Measurements from ENCODE around the gene GPR132.
A peak's percentile ranks its signal among the peaks of the same experiment; 100 is the strongest.
"Not testable (repeated sequence)": the region's sequence is repeated elsewhere in the genome, so short reads cannot be mapped to it uniquely, and the experiment has no call there.

Gene GPR132

GRCh38 chr14:105090493-105091053 lies 25.3 kb upstream of the GPR132 start:
- DNase-seq = peak; percentile 47

GRCh38 chr14:105089746-105090492 lies 24.7 kb upstream of the GPR132 start:
- DNase-seq = no peak

GRCh38 chr14:105088812-105089745 lies 23.8 kb upstream of the GPR132 start:
- DNase-seq = peak; percentile 74

- peak; percentile 88 for DNase-seq
Observed at GRCh38 chr14:105087963-105088811, 23.0 kb upstream of the GPR132 start.

GRCh38 chr14:105087308-105087962 lies 22.2 kb upstream of the GPR132 start:
- peak; percentile 82 for DNase-seq

- peak; percentile 88 for DNase-seq
Observed at GRCh38 chr14:105086833-105087307, 21.6 kb upstream of the GPR132 start.

- no peak for DNase-seq
Observed at GRCh38 chr14:105085766-105086165, 20.5 kb upstream of the GPR132 start.

- DNase-seq = no peak
Observed at GRCh38 chr14:105084741-105085571, 19.7 kb upstream of the GPR132 start.

- DNase-seq = no peak
Observed at GRCh38 chr14:105083926-105084685, 18.9 kb upstream of the GPR132 start.

GRCh38 chr14:105082703-105083102 lies 17.5 kb upstream of the GPR132 start:
- DNase-seq = no peak

- not testable (repeated sequence) for DNase-seq
Observed at GRCh38 chr14:105081473-105081872, 16.2 kb upstream of the GPR132 start.

- DNase-seq = peak; percentile 32
Observed at GRCh38 chr14:105080161-105080560, 14.9 kb upstream of the GPR132 start.

- DNase-seq = no peak
Observed at GRCh38 chr14:105078294-105078693, 13.1 kb upstream of the GPR132 start.

- DNase-seq = no peak
Observed at GRCh38 chr14:105077649-105077995, 12.4 kb upstream of the GPR132 start.

- DNase-seq = no peak
Observed at GRCh38 chr14:105076805-105077648, 11.8 kb upstream of the GPR132 start.

- DNase-seq = no peak
Observed at GRCh38 chr14:105076296-105076804, 11.1 kb upstream of the GPR132 start.

- DNase-seq = peak; percentile 76
Observed at GRCh38 chr14:105075379-105076295, 10.4 kb upstream of the GPR132 start.

GRCh38 chr14:105074601-105075053 lies 9.4 kb upstream of the GPR132 start:
- DNase-seq = peak; percentile 94
